ENCODE data around the gene CDKAL1.
"Not testable (repeated sequence)": the region's sequence is repeated elsewhere in the genome, so short reads cannot be mapped to it uniquely, and the experiment has no call there.

Gene CDKAL1

DNA sequence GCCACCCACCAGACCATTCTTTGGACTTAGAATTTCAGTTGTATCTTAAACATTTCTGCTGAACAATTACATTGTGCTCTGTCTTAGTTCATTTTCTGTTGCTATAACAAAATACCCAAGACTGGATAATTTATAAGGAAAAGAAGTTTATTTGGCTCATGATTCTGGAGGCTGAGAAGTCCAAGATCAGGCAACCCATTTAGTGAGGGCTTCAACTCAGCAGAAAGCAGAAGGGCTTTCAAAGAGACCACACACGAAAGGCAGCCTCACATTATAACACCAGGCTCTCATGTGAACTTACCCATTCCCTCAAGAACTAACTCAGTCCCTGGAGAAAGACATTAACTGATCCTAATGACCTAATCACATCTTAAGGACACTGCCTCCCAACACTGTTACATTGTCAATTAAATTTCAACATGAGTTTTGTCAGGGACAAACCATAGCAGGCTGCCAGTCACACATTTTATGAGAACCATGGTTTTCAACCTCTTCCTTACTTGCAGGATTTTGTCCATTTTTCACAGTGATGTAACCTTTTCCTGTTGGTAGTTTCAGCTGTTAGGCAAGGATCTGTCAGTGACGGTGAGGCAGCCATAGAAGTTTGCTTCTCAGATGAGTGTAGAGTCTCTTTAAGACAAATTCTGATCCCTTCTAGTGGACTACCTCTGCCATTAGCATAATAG, 659.7 kb downstream of the CDKAL1 start:
- no peak for DNase-seq

DNA sequence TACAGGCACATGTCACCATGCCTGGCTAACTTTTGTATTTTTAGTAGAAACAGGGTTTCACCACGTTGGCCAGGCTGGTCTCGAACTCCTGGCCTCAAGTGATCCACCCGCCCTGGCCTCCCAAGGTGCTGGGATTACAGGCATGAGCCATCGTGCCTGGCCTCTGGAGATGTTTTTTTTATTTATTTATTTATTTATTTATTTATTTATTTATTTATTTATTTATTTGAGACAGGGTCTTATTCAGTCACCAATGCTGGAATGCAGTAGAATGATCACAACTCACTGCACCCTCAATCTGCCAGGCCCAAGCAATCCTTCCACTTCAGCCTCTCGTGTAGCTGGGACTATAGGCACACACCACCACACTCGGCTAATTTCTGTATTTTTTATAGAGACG, 661.0 kb downstream of the CDKAL1 start:
- DNase-seq: not testable (repeated sequence)

DNA sequence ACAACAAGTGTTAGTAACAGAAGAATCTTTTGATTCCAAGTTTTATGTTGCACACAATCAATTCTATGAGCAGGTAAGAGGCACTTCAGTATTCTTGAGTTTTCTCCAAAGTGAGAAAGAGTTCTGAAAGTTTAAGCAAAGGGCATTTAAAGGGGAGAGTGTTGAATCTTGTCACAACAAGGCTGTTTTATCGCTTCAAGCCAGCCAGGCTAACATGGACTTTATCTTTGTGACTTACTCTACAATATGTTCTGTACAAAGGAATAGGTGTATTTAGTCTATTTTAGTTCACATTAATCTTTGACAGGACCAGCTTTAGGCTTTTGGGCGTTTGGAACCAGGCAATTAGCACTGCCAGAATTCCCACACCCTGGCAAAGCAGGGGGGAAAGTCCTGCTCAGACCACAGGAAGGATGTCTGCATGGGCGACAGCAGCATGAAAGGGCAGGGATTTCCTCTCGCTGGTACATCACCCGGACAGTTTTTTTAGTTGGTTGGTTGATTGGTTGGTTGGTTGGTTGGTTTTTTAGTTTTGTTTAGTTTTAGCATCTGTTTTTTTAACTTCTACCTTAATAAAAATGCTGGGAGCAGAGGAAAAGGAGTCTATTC, 663.9 kb downstream of the CDKAL1 start:
- no peak for DNase-seq

DNA sequence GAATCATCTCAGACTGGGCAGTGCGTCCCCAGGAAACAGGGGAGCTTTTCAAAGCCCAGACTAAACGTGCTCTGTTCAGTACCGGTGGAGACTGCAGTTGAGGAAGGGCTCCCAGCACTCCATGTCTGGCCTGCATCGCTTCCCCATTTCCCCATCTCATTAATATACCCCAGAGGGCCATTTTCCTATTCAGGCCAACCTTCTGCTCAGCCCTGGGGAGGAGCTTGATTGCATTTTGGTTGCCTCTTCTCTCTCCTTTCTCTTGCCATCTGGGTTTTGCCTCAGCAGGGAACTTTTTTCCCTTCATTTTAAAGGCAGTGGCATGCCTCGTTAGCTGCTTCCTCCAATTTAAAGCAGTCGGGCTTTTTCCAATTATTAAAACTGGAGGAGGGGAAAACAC, 665.0 kb downstream of the CDKAL1 start:
- DNase-seq: no peak

DNA sequence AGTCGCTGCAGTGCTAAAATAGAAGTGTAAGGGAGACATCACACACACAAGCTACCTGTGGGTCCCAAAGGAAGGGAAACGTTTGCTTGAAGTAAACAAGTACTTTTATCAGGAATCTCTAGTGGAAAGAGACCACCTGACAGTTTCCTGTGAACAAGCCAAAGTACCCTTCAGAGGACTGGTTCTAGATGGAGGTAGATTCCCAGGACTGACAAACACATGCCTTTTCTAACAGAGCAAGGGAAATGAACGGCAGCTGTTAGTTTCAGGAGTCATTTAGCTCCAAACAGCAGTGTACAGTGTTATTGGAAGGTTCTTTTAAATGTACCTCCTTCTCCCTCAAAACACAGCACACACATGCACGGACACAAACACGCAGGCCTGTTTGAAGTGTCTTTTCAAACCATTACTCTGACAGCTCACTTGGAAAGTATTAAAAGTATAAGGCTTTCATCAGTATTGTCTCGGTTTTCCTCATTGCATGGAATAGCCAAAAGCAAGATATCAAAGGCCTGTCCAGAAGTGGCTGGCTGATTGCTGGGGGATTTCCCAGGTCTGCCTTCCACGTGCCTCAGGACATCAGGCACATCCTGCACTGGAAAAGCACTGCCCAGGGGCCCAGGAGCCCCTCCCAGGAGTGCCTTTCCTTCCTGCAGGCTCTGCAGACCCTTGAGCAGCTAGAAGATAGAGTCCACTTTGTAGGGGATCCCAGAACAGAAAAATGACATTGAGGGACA, 666.0 kb downstream of the CDKAL1 start:
- DNase-seq: no peak

DNA sequence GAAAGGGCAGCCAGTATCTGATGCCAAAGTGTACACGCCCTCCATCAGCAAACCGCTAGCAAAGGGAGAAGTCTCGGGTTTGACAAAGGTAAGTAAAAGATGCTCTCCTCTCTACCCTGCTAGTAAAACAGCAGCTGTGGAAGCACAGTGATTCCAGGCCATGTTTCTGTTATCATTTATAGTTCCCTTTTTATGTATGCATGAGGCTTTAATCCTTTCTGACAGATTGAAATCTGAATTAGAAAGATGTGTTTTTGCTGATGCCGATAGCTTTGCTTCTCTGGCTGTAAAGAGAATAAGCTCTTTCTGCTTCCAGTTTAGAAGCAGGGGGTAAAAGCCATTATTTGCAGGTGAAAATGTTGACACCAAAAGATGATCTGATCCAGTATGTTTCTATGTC, 666.9 kb downstream of the CDKAL1 start:
- no peak for DNase-seq

DNA sequence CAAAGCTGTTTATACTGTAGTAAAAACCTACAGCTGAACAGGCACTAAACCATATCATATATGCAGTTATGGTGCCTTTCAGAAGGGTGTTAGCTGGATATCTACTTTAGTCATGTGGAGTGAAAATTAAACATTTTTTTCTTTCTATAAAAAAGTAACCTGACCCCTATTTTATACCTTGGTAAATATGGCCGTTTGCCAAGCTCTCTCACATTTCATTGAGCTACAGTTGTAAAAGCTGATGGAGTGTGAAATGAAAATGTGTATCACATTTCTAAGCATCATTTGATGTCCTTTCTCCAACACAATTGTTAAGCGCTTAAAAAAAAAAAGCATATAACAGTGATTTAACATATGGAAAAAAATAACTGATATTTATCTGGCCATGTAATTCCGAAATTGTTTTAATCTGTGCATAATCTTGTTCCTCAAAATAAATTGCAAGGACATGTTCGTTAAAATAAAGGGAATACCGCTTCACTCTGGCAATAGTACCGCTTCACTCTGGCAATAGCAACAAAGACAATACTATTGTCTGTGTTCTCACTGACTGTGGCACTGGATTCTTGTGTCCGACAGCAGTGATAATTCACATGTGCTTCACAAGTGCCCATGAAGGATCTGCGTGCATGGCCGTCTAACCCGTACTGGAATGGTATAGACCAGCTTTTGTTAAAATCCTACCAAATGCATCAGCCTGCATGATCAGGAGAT, 667.5 kb downstream of the CDKAL1 start:
- DNase-seq: no peak

DNA sequence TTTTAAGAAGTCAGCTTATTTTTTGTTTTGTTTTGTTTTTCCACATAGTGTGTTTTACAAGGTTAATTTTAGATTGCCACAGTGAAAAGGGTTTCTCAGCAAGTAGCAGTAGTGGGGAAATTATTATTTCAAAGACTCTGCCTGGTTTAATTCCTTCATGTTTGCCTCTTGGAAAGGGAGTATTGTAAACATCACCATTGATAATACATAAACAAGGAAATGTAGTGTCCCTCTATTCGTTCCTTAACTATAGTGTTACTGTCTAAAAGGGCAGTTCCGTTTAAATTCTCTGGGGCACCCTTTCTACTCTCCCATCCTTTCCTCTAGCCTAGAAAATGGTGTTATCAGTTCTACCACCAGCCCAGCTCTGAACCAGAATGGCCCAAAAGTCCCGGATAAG, 668.3 kb downstream of the CDKAL1 start:
- no peak for DNase-seq

DNA sequence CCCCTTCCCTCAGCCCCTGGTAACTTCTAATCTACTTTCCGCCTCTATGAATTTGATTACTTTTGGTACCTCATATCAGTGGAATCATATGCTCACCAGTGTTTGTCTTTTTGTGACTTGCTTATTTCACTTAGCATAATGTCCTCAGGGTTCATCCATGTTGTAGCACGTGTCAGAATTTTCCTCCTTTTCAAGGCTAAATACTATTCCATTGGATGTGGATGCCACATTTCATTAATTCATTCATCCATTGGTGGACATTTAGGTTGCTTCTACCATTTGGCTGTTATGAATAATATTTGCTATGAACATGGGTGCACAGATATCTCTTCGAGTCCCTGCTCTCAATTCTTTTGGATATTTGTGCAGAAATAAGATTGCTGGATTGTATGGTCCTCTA, 670.7 kb downstream of the CDKAL1 start:
- DNase-seq: no peak

DNA sequence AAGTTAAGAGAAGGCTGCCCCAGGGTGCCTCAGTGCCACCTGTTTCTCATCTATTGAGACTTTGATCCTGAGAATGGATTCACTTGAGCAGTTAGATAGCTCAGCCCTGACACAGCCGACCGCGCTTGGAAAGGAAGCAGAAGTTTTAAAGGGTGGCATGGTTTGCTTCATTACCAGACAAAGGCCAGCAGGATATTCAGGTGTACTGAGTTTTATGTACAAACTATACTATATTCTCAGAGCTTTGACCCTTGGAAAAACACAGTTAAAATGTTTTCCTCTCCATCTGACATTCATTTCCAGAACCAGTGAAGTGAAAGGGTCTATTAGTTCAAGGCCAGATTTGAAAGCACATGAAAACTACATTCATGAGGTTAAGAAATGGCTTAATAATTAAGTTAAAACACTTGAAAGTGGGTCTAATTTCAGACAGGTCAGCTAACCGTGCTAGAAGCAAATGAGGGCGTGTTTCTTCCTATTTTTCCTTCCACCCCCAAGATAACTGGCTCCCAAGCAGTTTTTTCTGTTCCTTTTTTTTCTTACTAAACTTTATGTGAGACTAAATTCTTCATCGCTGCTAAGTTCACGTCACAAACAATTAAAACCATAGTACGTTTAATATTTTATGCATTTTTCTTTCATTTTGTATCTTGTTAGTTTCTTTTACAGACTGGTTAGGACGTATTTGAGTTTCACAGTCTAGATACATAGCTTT, 674.0 kb downstream of the CDKAL1 start:
- no peak for DNase-seq

DNA sequence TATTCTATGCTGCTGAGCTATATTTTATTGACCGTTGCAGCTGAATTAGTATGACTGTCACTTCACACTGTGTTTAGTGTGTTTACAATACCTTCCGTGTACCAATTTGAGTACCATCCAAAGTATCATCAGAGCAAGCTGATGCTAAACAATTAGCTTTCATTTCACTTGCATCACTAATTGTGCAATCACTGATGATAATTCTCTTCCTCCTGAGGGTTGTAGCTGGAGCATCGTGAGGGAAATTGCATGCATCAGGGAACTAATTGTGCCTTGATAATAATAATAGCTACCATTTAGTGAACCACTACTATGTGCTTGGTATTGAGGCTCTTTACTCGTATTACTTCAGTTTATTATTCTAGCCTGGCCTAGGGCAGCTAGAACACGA, 674.5 kb downstream of the CDKAL1 start:
- DNase-seq: no peak

DNA sequence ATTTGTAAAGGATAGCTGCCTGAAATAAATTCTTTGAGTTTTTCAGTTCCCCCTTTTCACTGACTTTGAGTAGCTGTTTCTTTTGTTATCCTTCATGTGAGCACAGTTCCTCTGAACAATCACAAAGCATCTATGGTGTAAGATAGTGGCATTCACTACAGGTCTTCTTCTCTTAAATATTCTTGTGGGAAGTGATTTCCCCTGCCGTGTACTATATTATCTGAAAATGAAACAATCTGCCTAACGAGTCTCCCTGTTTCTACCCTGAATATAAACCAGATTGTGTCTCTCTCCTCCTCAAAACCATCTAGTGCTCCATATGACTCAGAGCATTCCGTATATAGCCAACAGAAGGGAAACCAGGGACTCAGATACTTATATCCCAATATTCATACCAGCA, 679.2 kb downstream of the CDKAL1 start:
- DNase-seq: no peak

DNA sequence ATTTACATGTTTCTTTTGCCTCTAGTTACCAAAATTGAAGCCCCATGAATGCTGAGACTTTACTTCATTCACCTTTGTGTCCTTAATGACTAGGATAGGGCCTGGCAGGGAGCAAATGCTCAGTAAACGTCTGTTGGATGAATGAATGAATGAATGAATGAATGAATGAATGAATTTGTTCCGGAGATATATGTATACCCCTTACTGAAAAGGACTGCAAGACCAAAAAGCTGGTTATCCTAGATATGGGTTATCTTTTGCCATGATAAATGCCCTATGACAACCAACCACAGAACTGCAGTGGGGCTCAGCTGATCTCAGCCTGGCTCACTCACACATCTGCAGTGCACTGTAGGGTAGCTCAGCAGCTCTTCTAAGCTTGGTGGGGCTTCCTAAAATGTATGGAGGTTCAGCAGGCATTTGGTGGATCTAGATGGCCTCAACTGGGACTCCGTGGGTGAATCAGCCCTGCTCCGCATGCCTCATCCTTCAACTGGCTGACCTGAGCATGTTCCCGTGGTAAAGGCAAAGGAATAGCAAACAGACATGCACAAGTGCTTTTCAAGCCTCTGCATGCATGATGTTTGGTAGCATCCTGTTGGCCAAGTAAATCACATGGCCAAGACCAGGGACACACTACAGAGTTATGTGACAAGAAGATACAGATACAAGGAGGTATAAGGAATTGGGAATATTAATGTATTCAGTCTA, 680.6 kb downstream of the CDKAL1 start:
- no peak for DNase-seq

DNA sequence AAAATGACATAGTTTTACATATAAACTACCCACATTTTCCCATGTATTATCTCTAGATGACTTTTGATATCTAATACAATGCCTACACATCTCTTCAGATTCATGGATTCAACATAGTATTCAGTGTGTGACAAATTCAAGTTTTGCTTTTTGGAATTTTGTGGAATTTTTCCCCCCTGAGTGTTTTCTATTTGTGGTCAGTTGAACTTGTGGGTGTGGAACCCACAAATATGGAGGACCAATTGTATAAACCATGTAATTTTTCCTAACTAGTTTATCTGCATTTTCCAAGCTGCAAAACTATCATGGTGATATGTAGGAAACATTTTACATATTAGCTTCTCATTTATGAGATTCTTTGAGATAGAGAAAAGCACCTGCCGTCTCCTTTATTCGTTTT, 685.0 kb downstream of the CDKAL1 start:
- DNase-seq: no peak

DNA sequence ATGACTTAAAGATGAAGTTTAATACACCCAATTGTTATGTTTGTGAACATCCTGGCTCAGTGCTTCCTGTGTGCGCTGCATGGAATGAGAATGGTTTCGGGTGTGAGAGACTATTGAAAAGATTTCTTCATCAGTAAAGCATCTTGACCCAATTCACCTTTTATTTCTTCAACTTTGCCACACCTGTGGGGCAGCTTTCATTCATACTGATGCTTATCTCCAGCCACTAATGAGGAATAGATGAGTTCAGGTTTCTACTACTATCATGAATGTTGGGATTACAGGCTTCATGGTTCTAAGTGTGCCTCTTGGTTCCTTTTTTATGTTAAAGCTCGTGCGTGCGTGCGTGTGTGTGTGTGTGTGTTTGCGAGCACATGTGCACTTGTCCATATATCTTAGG, 685.6 kb downstream of the CDKAL1 start:
- DNase-seq: no peak

DNA sequence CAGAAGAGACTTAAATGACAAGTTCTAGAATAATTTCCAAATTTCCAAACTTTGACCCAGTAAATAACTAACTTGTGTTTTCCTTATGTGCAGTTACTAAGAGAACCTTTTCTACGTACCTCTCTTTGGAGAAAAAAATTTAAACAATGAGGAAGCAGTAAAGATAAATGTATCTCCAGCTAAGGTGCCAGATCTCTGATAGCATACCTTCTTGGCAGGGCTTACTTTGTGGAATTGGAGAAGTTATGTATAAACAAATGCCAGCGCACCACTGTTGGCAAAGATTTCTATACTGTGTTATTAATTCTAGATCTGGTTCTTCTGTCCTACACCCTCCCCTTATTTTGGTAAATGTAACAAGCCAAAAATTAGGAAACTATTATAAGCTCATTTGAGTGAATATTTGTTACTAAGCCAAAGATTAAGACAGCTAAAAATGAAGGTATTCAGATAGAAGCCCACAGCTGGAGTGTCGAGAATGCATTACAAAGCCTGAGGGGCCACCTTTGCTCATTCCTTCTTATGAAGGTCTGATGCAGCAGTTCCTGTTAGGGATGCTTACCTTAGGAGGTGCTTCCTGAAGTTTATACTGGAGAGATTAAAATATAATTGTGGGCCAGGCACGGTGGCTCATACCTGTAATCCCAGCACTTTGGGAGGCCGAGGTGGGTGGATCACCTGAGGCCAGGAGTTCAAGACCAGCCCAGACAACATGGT, 686.2 kb downstream of the CDKAL1 start:
- no peak for DNase-seq

DNA sequence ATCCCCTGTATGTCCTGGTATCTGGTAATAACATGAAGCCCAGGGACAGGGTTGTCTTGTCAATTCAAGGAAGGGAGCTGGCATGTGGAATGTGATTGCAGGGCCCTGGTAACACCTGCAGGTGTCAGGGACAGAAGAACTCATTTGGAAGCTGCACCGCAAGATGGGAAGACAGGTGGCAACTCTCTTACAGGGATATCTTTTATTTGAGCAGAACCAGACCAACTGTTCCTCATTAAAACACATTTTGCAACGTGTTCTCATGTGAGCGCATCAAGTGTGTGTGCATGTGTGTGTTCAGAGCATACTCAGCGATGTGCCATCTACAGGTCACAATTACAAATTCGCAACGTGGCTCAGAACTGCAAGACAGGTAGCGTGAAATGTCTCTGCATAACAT, 688.4 kb downstream of the CDKAL1 start:
- DNase-seq: no peak

DNA sequence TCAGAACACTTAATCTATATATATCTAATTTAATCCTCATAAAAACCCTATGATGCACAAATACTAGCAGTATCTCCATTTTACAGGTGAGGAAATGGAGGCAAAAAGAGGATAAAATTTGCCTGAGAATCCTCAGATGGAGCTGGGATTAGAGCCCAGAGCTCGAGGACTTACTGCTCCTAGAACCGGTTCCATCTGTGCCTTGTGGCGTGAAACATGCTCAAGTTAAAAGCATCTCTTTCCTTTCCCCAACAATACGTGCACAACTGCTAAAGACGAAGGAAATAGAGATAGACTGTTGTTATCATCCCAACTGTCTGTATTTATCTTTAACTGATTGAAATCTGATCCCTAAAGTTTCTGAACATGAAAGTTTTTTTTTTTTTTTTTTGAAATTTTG, 691.7 kb downstream of the CDKAL1 start:
- no peak for DNase-seq

DNA sequence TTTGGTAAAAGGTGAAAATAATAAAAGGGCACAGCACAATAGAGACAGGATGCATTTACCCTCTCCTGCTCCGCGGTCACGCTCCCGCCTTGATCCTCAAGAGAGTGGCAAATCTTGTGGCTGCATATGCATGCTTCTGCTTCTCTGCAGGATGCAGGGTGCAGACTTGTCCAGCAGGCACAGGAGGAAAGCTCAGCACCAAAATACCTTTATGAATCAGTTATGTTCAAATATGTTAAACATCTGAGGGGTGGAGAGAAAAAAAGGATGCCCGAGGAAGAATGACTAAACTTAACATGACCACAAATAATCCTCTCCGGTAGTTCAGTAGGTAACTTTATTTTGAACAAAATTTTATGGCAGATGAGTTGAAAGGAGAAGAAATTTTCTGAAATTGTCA, 693.2 kb downstream of the CDKAL1 start:
- DNase-seq: no peak

DNA sequence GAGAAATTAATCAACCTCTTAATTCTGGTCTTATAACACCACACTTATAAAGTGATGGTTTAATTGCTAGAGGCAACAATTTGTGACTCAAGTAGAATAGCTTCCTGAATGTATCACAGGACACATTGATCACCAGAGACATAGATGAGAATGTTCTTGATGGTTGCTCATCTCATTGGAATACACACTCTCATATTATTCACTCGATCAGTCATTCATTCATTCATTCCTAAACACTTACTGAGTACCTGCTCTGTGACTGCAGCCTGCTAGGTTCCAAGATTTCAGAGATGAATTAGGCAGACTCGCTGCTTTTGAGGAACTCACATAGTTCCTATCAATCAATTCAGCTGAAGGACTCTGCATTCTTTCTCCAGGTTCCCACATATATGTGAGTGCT, 694.2 kb downstream of the CDKAL1 start:
- DNase-seq: no peak

DNA sequence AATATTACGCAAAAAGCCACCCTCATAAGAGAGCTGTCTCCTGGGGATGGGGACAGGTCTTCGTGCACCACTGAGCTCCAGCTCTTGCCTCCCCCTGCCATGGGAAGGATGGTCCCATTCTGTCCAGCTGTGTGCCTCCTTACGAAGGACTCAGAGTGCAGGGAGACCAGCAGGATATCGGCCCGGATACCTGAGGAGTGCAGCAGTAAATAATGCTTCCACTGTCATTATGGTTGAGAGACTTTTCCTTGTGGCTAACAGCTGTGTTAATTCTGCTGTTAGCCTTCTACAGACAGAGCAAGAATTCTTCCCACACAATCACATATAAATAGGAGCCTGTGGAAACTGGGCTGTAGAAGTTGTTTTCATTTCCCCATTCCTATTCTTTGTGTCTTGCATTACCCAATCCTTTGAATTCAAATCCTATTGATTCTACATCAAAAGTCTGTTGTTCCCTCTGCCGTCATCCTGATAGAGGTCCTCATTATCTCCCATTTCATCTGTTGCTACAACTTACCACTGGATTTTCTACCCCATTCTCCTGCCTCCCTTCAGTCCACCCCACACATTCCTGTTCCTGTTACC, 694.7 kb downstream of the CDKAL1 start:
- DNase-seq: no peak
